Measurements from ENCODE around the gene MYRF.

Gene MYRF

DNA sequence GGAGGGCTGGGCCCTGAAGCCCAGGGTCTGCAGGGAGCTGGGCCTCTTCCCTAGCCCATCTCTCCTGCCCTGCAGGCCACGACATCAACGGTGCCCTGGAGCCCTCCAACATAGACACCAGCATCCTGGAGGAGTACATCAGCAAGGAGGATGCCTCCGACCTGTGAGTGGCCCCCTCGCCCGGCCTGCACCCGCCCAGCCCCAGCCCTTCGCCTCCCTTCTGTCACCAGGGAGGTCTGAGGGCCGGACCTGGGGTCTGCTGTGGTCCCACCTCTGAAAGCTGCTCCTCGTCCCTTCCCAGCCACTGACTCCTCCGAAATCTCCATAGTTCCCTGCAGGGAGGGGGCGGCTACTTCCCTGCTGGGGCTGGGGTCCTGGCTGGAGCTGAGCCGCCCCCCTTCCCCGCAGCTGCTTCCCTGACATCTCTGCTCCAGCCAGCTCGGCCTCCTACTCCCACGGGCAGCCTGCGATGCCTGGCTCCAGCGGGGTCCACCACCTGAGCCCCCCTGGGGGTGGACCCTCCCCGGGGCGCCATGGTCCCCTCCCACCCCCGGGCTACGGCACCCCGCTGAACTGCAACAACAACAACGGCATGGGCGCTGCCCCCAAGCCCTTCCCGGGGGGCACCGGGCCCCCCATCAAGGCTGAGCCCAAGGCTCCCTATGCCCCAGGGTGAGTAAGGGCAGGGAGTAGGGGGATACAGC is 13.3 kb downstream of the MYRF start:
- Histone ChIP-seq H3K4me1 (no peaks in the 10 kb centered on the region), H3K36me3 (no peaks in the 10 kb centered on the region), H3K9me3 (no peaks in the 10 kb centered on the region), H3K4me3 (ENCODE audit: low read depth, low read length) (no peak overlapping the region), H3K27me3 (no peaks in the 10 kb centered on the region)
- TF ChIP-seq, protein P1, sequence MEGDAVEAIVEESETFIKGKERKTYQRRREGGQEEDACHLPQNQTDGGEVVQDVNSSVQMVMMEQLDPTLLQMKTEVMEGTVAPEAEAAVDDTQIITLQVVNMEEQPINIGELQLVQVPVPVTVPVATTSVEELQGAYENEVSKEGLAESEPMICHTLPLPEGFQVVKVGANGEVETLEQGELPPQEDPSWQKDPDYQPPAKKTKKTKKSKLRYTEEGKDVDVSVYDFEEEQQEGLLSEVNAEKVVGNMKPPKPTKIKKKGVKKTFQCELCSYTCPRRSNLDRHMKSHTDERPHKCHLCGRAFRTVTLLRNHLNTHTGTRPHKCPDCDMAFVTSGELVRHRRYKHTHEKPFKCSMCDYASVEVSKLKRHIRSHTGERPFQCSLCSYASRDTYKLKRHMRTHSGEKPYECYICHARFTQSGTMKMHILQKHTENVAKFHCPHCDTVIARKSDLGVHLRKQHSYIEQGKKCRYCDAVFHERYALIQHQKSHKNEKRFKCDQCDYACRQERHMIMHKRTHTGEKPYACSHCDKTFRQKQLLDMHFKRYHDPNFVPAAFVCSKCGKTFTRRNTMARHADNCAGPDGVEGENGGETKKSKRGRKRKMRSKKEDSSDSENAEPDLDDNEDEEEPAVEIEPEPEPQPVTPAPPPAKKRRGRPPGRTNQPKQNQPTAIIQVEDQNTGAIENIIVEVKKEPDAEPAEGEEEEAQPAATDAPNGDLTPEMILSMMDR (IDR thresholded peaks at IDR 0.05; ENCODE audit: low read depth, low read length), result no peak
- DNase-seq, result no peak

DNA sequence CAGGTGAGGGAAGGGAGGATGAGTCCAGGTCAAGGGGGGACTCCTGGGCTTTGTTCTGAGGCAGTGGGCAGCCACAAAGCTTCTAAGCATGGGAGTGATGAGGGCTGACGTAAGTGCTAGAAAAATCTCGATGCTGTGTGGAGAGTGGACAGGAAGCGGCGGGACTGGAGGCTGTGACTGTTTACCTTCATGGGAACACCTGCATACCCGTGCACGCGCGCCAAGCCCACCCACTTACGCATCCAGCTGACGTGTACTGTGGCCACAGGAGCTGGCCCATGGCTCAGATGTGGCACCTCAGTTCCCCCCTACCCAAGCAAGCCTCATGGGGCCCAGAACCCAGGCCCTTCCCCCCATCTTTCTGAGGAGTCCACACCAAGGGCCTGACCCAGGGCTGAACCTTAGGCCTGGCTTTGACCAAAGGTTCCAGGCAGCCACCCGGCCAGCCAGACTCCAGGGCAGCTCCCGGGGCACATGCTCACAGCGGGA is 14.0 kb downstream of the MYRF start:
- DNase-seq, result no peak
- TF ChIP-seq, protein P1 (IDR thresholded peaks at IDR 0.05; ENCODE audit: low read depth, low read length), result no peak
- Histone ChIP-seq H3K27me3 (no peaks in the 10 kb centered on the region), H3K4me3 (ENCODE audit: low read depth, low read length) (no peak overlapping the region), H3K36me3 (no peaks in the 10 kb centered on the region), H3K9me3 (no peaks in the 10 kb centered on the region), H3K4me1 (no peaks in the 10 kb centered on the region)

DNA sequence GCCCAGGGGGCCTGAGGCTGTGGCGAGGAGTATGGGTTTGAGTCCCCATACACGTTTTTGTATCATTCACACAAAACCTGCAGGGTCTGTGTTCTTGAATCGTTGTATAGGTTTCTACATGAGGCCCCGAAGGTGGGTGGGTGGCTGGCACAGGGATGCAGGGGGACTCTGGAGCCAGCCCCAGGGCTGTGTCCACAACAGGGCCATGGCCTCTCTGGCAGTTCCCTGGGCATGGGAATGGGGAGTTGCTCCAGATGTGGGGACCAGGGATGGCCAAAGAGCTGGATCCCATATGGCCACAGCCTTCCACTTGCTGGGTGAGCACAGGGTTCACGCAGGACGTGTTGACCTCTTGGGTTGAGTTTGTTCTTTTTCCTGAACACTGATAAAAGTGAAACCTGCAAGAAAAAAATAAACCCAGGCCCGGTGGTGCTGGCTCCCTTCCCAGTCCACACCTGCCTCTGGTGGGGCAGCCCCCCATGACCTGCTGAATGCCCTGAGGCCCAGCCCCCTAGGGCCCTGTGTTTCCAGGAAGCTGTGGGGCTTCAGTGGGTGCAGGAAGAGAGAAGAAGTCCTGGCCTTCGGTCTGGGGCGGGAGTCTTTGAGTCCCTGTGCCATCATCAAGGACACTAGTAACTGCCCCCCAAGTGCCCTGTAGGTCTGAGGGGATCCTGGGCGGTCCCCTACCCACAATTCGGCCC is 16.1 kb downstream of the MYRF start:
- Histone ChIP-seq H3K9me3 (no peaks in the 10 kb centered on the region), H3K4me1 (peaks cover 13% of the 10 kb centered on the region), H3K27me3 (no peaks in the 10 kb centered on the region), H3K36me3 (no peaks in the 10 kb centered on the region), H3K4me3 (ENCODE audit: low read depth, low read length) (no peak overlapping the region)
- TF ChIP-seq, protein P1 (IDR thresholded peaks at IDR 0.05; ENCODE audit: low read depth, low read length), result no peak
- DNase-seq, result no peak

DNA sequence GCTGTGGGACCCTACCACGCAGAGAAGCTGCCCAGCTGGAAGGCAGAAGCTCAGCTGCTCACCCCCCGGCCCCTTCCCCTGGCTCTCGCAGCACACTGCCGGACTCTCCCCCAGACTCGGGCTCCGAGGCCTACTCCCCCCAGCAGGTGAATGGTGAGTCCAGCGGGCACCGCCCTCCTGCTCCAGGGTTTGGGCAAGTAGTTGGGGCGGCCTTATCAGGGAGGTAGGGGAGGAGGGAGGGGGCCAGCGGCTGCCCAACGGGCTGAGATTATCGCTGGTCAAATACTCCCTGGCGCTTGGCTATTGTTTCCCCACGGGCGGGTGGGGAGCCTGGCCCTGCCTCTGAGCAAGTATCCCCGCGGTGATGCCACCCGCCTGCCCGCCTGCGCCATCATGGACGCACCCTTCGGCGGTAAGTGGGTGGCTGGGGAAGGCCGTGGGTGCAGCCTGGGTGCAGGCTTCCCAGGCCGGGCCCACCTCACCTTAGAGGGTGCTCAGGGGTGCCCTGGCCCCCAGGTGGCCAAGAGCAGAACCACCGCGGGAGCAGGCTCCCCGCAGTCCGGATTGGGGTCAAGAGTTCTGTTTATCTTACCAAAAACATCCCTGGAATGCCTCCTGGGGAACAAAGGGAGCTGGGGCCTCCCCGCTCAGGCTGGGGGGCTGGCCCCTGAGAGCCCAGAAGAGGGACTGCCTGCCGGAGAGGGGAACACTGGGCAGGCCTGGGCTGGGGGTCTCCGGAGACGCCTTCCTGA is 16.9 kb downstream of the MYRF start:
- Histone ChIP-seq H3K36me3 (no peaks in the 10 kb centered on the region), H3K9me3 (no peaks in the 10 kb centered on the region), H3K4me3 (ENCODE audit: low read depth, low read length) (no peak overlapping the region), H3K27me3 (no peaks in the 10 kb centered on the region), H3K4me1 (peaks cover 17% of the 10 kb centered on the region)
- TF ChIP-seq, protein P1 (IDR thresholded peaks at IDR 0.05; ENCODE audit: low read depth, low read length), result no peak
- no peak for DNase-seq

DNA sequence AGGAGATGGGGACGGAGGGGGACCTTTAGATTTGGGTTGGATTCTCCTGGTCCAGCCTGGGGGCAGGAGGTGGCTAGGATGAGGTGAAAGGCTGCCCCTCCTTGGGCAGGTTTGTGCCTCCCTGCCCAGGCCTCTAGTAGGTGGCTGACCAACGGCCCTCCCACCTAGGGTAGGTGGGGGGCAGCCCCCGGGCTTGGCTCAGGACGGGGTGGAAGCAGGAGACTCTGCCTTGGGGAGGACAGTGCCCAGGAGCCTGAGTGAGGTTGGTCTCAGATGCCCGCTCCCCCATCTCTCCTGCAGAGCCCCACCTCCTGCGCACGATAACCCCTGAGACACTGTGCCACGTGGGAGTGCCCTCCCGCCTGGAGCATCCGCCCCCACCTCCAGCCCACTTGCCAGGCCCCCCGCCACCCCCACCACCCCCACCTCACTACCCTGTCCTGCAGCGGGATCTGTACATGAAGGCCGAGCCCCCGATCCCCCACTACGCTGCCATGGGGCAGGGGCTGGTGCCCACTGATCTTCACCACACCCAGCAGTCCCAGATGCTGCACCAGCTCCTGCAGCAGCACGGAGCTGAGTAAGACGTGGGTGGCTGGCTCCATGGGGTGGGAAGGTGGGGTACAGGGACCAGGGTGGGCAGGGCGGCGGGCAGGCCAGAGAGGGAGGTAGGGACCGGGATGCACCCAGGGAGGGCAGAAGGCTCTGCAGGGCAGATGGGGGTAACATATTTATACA is 17.7 kb downstream of the MYRF start:
- Histone ChIP-seq H3K27me3 (no peaks in the 10 kb centered on the region), H3K4me1 (peaks cover 17% of the 10 kb centered on the region), H3K36me3 (no peaks in the 10 kb centered on the region), H3K9me3 (no peaks in the 10 kb centered on the region), H3K4me3 (ENCODE audit: low read depth, low read length) (no peak overlapping the region)
- DNase-seq, result no peak
- TF ChIP-seq, protein P1 (IDR thresholded peaks at IDR 0.05; ENCODE audit: low read depth, low read length), result no peak
